Dermis microvascular lymphatic vessel endothelial cell (primary cell): ENCODE data around the gene TPX2. TPM values are rescaled to one million over a fixed set of nuclear protein-coding genes. Genes with fewer than 3 reads are reported as not detected.
A peak's percentile ranks its signal among the peaks of the same experiment; 100 is the strongest.

Experiments used
- DNase-seq, 2 donors: peaks; one replicate each; pipeline versions ENCODE4 v3.0.0 to v3.0.0-alpha.2; 2010; ENCODE audit warnings: low read depth in 2 of 2
- total RNA-seq: library from RNA; depleted of rRNA; stranded (reverse); fragments of >200 nt; gene quantifications from 2 replicates; pipeline ENCODE4 v1.2.1, GENCODE V29; 2014

TPX2 gene
- total RNA-seq, 1 donor from 2014 or later: 28.5 TPM

DNA sequence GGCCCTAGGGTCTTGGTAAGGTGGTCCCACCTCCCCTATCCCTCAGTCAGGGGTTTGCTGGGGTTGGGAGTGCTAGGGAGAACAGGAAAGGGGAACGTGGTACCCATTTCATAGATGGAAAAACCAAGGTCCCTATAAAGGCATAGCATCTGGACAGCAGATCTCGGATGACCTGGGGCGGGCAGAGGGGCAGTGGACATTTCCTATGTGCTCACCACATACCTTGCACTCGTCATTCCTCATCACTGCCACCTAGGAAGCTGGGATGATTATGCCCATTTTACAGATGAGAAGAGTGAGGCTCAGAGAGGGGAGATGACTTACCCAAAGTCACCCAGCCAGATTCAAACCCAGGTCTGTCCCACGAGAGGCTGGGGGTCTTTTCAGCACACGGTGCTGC lies 92.1 kb downstream of the TPX2 start:
- DNase-seq: no peak

DNA sequence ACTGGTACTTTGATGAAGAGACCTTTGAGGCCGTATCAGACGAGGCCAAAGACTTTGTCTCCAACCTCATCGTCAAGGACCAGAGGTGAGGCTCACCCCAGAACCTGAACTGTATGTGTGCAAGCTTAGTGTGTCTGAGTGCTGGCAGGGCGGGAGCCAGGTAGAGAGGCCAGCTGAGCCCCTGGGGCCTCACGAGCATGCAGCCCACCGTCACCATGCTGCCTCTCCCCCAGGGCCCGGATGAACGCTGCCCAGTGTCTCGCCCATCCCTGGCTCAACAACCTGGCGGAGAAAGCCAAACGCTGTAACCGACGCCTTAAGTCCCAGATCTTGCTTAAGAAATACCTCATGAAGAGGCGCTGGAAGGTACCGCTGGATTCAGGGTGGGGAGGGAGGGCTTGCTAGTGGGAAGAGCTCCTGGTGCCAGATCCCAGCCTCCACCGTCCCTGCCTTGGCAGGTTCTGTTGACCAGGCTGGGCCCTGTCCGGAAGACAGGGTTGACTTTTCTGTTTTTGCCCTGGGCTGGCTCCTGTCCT lies 92.7 kb downstream of the TPX2 start:
- DNase-seq: no peak

DNA sequence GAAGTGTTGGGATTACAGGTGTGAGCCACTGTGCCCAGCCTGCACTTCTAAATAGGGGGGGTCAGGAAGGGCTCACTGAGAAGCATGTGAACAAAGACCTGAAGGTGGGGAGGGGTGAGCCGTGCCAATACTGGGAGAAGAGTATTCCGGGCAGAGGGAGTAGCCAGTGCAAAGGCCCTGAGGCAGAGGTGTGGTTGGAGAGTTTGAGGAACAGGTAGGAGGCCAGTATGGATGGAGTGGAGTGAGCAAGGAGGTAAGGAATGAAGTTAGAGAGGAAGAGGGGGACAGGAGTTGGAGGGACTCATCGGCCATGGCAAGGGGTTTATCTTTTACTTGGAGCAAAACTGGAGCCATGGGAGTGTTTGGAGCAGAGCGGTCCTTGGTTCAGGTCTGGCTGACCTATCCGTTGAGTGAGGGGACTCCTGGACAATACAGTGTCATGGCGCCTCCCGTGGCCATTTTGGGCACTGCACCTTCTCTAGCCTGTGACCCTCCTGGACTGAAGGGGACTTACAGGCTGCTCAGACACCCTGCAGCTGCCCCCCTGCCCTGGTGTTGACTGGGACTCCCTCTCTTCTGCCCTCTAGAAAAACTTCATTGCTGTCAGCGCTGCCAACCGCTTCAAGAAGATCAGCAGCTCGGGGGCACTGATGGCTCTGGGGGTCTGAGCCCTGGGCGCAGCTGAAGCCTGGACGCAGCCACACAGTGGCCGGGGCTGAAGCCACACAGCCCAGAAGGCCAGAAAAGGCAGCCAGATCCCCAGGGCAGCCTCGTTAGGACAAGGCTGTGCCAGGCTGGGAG lies 94.2 kb downstream of the TPX2 start:
- DNase-seq: peak in 1 of 2 donors; percentile 61

DNA sequence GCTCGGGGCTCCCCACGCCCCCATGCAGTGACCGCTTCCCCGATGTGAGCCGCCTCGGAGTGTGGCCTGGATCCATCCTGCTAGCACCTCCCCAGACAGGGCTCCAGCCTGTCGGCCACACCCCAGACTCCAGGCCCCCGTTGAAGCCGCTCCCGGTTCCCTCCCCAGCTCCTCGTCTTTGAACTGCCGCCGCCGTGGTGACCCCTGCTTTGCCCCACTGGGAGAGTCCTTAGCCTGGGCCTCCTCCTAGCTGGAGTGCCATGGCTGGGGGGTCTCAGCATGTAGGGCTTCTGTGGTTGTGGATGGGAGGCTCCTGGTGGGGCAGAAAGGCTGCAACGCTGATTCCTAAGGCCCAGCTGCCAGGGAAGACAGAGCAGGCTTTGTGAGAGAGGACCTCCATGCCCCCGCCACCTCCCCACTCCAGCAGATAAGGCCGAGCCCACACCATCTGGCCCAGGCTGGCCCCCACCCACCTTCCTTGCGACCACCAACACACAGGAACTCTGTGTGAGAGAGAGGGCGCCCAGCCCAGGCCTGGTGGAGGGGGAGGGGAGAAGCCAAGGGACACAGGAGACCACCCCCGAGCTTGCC lies 94.9 kb downstream of the TPX2 start:
- DNase-seq: no peak

DNA sequence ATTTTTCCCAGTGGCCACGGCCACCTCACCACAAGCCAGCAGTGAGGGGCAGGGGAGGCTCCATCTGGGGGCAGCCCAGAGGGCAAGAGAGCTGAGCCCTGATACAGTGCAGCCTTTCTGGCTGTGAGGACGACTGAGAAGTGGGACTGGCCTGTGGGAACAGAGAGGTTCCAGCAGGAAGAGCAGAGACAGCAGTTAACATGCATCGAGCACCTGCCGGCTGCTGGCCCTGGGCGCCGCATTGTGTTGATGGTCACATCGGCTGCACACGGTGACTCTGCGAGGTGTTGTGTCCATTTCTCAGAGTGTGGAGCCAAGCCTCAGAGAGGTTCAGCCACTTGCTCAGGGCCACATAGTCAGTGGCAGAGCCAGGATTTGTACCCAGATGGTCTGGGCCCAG lies 96.5 kb downstream of the TPX2 start:
- DNase-seq: no peak

DNA sequence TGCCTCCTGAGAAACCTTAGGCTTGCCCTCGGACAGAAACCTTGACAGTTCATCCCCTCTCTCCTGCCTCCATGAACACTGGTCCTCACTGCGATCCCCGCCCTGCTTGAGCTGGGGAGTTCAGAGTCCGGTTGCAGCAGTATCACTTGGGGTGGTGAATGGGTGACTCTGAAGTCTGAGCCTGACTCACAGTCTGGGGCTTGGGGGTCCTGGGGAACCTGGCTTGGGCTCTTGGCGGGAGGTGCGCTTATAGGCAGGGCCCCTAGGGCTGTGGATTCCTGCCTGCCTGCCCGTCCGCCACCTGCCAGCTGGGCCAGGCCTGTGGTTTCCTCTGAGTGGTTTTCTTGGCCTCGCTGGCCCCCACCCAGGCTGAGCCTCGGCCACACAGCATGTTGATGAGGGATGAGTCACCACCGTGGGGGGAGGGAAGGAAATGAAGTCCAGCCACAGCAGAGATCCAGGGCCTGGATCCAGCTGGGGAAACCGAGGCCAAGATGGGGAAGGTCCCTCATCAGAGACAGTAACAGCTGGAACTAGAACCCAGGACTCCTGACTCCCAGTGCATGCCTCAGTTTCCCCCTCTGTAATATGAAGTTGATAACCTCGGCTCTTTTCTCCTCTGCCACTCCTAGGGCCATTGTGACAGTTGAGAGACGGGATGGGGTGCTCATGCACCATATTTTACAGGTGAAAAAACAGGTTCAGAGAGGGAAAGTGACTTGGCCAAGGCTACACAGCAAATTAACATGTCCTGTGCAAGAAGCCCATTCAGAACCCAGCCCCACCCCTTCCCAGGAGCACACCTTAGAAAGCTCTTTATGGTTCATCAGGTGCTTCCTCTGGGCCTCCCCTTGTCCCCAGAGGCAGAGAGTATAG lies 97.1 kb downstream of the TPX2 start:
- peak; percentile 31 to 88 for DNase-seq

DNA sequence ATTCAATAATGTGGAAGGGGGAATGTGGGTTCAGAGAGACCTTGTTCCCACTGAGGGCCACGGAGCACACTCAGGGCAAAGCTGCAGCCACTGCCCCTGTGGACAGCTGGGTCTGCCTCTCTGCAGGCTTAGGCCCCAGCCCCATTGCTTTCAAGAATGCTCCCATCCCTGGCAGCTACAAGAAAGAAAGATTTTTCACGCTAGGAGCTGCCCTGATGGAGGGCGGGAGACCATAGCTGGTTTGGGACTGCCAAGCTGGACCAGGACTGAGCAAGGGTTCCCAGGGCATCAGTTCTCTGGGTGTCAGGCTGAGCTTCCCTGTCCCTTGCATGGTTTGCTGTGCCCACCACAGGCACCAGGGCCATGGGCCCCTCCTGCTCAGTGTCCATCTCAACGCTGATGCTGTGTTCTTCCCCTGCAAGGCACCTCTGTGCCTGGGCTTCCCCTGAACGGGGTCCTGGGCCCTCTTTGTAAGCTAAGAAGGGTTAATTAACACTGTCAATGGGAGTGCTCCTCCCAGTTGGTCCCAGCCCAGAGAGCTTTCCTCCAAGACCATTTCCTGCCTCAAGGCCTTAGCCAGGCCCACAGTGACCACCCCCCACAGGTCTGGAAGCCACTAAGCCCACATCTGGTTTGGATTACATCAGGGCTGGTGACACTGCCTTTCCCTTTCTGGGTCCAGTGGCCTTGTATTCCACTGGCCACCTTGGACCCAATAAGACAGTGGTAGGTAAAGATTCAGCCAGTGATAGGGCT lies 97.9 kb downstream of the TPX2 start:
- DNase-seq: no peak

DNA sequence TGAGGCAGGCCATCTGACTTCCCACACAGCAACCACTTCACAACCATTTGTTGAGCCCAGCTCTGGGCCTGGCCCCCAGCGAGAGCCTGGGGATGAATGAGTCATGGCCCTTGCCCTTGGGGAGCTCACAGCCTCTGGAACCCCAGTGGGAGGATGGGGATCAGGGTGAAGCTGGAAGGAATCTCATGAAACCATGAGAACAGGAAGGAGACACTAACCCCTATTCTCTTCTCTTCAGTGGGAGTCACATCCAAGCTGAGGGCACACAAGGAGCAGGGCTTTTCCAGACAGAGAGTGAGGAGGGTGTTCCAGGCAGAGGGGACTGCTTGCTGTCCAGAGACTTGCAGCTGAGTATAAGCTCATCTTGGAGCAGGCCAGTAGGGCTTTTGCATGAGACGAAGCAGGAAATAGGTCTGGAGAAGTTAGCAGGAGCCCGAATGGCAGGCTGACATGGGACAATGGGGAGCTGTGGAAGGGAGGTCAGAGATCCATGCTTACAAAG lies 98.9 kb downstream of the TPX2 start:
- DNase-seq: peak in 1 of 2 donors; percentile 50

DNA sequence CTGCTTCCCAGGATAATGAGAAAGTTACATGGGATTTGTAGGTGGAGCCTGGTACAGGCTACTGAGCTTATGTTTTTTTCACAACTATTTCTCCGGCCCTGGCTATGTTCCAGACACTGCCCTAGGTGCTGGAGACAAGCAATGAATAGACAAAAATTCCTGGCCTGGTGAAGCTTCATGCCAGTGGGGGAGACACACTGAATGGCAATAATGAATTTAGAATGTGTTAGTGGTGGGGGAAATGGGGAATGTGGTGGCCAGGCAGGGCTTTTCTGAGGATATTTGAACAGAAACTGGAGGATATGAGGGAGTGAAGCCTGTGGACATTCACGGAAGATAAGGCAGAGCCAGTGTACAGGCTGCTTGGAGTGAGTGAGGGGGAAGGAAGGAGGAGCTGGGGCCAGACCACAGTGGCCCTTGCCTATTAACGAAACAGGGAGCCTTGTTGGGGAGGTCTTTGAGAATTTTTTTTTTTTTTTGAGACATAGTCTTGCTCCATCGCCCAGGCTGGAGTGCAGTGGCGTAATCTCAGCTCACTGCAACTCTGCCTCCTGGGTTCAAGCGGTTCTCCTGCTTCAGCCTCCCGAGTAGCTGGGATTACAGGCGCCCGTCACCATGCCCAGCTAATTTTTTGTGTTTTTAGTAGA lies 99.7 kb downstream of the TPX2 start:
- peak in 1 of 2 donors; percentile 64 for DNase-seq

DNA sequence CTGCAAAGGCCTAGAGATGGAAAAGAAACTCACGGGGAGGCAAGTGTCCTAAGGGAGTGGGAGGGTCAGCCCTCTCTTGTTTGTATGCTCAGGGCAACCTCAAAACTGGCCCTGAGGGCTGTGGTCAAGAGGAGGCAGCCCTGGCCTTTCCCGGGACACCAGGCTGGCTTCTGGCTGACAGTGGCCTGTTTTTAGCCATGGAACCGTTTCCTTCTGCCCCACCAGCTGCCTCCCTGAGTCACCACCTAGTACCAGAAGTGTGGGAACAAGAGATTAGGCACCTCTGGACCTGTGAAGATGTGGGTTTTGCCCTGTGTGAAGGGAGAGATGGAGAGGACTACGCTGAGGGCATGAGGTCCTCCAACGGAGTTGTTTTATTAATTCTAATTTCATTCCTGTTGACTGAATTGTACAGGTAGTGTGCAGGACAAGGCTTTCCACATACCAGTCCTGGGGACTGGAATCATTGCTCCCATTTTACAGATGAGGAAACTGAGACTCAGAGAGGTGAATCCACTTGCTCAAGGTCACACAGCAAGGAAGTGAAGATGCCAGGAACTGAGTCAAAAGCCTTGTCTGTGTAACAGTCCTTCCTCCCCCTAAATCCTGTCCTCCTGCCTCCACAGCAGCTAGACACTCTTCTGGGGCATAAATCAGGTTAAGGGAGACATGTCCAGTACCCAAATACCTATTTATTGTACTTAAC lies 100.8 kb downstream of the TPX2 start:
- peak in 1 of 2 donors; percentile 43 for DNase-seq

DNA sequence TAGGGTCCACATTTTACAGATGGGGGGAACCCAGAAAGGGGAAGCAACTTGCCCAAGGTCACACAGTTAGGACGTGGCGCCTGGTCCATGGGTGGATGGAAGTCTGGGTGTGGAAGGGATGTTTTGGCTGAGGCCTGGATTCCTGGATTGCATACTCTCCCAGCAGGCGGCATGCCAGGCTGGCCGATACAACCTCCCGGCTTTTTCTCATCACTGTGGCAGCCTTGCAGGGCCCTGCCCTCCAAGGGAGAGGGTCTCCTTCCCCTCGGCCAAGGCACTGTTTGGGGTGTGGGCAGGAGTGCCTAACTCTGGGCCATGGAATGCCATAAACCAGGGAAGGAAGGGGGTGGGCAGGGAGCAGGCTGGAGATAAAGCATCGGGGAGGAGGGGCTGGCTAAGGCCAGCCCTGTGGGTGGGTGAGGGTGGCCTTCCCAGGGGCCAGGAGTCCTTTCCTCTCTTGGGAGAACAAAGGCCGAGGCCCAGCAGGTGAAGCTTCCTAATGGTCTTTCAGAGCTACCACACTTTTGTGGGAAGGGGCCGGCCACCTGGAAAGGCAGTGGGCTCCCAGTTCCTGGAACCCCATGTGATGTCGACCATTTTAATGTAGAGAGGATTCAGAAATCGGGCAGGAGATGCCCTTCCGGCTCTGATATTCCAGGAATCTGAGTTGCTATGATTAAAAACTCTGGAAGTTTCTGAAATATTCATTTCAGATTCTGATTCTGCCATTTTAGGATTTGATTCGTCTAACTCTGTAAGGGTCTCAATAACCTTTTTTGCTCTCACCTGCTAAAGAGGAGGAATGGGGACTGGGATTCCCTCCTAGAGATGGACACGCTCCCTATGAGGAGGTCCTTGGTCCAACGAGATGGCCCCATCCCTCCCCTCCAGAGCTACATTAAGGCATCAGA lies 102.1 kb downstream of the TPX2 start:
- DNase-seq: no peak

DNA sequence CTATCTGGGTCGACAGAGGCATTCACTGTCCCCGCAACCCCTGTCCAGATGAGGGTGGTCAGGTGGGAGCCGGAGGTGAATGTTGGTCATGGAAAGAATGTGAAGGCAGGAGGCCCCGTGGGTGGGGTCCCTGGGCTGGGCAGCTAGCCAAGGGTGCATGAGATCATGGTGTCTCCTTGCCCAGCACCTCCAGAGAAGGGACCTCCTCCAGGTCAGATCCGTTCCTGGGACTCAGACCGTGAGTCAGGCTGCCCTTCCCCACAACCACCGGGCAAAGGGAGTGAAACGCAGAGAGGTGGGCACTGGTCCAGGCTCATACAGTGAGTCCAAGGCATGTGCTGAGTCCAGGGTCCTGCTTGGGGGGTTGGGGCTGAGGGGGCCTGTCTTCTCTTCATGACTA lies 102.8 kb downstream of the TPX2 start:
- peak in 1 of 2 donors; percentile 74 for DNase-seq

DNA sequence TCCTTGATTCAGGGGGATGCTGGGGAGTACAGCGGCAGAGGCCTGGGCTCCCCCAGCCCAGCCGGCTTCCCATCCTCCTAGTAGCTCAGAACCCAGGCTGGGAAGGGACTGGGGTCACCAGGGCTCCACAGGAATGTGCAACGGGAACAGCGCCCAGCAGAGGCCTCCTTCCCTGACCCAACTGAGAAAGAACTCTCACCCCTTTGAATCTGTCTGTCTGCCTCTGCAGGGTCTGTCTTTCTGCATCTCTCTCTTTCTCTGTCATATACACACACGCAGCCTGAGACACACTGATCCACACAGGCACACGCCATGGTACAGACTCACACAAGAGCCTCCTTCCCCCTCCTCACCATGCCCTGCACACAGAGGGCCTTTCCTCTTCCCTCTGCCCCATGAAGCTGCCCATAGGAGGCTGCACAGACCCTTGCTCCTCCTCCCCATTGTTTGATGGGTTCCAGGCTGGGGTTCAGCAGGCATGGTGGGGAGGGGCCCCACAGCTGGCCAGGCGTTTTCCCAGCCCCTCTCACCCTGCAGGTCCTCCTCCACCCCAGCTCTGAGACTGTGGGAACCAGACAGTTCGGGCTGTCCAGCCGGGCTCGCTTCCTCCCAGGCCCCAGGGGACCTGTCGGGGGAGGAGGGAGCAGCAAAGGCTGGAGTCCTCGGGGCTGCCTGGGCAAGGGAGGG lies 103.5 kb downstream of the TPX2 start:
- peak in 1 of 2 donors; percentile 75 for DNase-seq

DNA sequence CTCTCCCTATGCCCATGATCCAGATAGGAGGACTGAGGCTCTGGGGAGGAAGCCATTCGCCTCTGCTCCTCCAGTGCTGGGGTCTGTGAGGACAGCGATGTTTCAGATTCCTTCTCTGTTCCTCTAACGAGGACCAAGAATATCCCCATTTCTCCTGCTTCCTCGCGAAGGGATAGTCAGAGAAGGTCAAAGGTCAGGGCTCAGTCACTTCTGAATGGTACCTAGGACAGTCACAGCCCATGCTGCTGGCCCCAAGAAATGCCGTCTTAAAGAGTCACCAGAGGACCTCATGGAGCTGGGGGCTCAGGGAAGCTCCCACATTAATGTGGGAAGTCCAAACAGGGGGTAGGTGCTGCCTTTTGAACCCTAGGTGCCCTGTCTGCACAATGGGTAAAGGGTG lies 104.2 kb downstream of the TPX2 start:
- no peak for DNase-seq

DNA sequence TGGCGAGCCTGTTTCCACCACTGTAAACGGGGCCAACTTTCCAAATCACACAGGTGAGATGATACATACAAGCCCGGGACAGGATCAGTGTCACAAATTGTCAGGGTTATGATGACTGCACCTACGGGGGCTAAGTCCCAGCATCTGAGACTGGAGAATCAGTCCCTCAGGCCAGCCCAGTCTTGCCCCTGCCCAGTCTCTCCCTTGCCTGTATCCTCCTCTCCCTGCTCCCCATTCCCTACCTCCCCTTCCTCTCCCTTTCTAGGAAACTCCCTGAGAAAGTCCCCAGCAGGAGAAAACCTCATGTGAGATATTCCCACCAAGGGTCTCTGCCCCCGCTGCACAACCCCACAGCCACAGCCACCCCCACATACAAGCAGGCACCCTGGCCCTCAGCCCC lies 104.8 kb downstream of the TPX2 start:
- DNase-seq: no peak

DNA sequence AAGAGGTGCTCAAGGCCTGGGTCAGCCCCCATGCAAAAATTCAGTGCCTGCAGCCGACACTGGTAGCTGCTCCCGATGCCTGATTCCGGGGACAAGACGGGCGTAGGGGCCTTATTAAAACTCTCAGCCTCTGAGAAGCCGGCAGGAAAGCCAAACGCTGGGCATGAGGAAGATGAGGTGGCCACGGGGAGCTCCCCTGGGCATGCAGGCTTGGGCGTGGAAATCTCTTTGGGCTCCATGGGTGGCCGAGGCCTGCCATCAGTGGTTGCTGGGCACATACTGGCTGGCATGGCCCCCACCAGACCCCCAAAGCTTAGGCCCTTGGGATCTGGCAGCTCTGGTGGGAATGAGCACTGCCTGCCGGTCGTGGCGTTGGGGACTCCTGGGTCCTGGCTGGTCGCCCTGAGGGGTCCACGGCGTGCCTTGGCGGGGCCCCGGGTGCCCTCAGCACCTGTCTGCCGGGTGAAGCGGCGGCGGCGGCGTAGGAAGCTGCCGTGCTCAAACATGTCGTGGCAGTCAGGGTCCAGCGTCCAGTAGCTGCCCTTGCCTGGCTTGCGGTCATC lies 105.7 kb downstream of the TPX2 start:
- no peak for DNase-seq

DNA sequence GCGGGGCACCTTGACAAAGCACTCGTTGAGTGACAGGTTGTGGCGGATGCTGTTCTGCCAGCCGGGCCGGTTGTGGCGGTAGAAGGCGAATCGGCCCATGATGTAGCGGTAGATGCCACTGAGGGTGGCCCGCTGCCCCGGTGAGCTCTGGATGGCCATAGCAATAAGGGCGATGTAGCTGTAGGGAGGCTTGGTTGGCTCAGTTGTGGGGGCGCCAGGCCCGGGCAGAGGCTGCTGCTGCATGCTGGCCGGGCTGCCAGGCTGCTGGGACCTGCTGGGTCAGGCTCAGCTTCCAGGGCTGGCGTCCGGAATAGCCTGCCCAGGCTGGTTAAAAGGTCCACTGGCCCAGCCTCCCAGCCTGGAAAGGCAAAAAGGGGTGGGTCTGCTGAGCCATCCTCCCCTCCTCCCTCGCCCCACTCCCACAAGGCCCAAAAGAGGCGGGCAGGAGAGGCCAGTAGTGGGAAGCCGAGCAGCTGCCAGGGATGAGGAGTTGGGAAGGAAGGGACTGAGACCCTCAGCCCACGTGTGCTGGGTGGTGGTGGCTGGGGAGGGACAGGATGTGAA lies 106.3 kb downstream of the TPX2 start, which contains the start of gene FOXS1:
Gene FOXS1, minus strand, starts transcription at position 305 of the 564 bp plus-strand sequence. Its CDS starts 62 bp downstream, at position 243.
- DNase-seq: peak in 1 of 2 donors; percentile 53
